Measurements from ENCODE around the gene MARF1. TPM values are rescaled to one million over a fixed set of nuclear protein-coding genes. Genes with fewer than 3 reads are reported as not detected.

Gene MARF1
- polyA plus RNA-seq, 3 donors, result 5.7 to 39.9 (median 9.8) TPM

GRCh38 chr16:15654591-15654990, 11.6 kb upstream of the MARF1 start:
- H3K27me3 ChIP-seq (ENCODE audit: control insufficient read depth in 2 of 2, insufficient read depth in 2 of 2, low read length in 2 of 2), result no peaks in the 10 kb centered on the region
- H3K4me3 Mint-ChIP-seq, result no peak overlapping the region
- no peak overlapping the region for H2AFZ ChIP-seq (ENCODE audit: insufficient read depth, low read depth, low read length, poor library complexity, severe bottlenecking)
- intact Hi-C loops (cut with micrococcal nuclease), result no loop called here
- H3K4me1 Mint-ChIP-seq, result peaks cover 33% of the 10 kb centered on the region
- no peak overlapping the region for H3K9ac ChIP-seq (ENCODE audit: insufficient read depth, low read length, poor library complexity, severe bottlenecking)
- H3K27me3 Mint-ChIP-seq (ENCODE audit: low read depth in 3 of 3), result no peaks in the 10 kb centered on the region
- no peak overlapping the region for H3K4me2 ChIP-seq (replicated peaks; ENCODE audit: extremely low read depth, low read length, poor library complexity, severe bottlenecking)
- H3K4me3 ChIP-seq (replicated peaks in 1 of 3; ENCODE audit: low read depth in 2 of 3, low read length in 3 of 3), result no peak overlapping the region
- TF ChIP-seq CTCF (IDR thresholded peaks at IDR 0.05), result no peak
- H3K4me1 ChIP-seq (ENCODE audit: control insufficient read depth in 1 of 2, insufficient read depth in 2 of 2, low read length in 2 of 2), result peaks cover 14 to 36% of the 10 kb centered on the region in 2 donors
- peak overlapping the region in 1 of 2 donors; percentile 53 for H3K27ac ChIP-seq (ENCODE audit: low read depth in 1 of 2, low read length in 2 of 2)
- H3K9me3 ChIP-seq (replicated peaks in 1 of 2; ENCODE audit: control insufficient read depth in 1 of 2, insufficient read depth in 1 of 2, low read length in 2 of 2), result no peaks in the 10 kb centered on the region
- WGBS (ENCODE audit: insufficient coverage), result no CpG with 5 or more reads among the region's 2 CpGs
- peaks cover 31% of the 10 kb centered on the region in 2 donors for H3K36me3 Mint-ChIP-seq
- no peak for DNase-seq
- H4K20me1 ChIP-seq (ENCODE audit: insufficient read depth, low read length), result peaks cover 84% of the 10 kb centered on the region
- H3K27ac Mint-ChIP-seq, result peak overlapping the region in 1 of 7 donors; percentile 12
- H3K36me3 ChIP-seq (replicated peaks in 1 of 2; ENCODE audit: control insufficient read depth in 1 of 2, insufficient read depth in 2 of 2, low read length in 2 of 2), result peaks cover 0 to 54% of the 10 kb centered on the region in 2 donors
- H3K79me2 ChIP-seq (ENCODE audit: insufficient read depth, low read length), result peaks cover 91% of the 10 kb centered on the region
- no peaks in the 10 kb centered on the region for H3K9me3 Mint-ChIP-seq

GRCh38 chr16:15653227-15653626, 10.3 kb upstream of the MARF1 start:
- H3K9me3 Mint-ChIP-seq, result no peaks in the 10 kb centered on the region
- no peaks in the 10 kb centered on the region for H3K9me3 ChIP-seq (replicated peaks in 1 of 2; ENCODE audit: control insufficient read depth in 1 of 2, insufficient read depth in 1 of 2, low read length in 2 of 2)
- no peak overlapping the region for H3K4me2 ChIP-seq (replicated peaks; ENCODE audit: extremely low read depth, low read length, poor library complexity, severe bottlenecking)
- intact Hi-C loops (cut with micrococcal nuclease), result no loop called here
- no peak for TF ChIP-seq CTCF (IDR thresholded peaks at IDR 0.05)
- no peak overlapping the region for H3K27ac ChIP-seq (ENCODE audit: low read depth in 1 of 2, low read length in 2 of 2)
- H3K27me3 Mint-ChIP-seq (ENCODE audit: low read depth in 3 of 3), result peaks cover 0 to 2% (median 0%) of the 10 kb centered on the region in 3 donors
- H3K4me3 Mint-ChIP-seq, result no peak overlapping the region
- peaks cover 71% of the 10 kb centered on the region for H4K20me1 ChIP-seq (ENCODE audit: insufficient read depth, low read length)
- no peak overlapping the region for H3K4me3 ChIP-seq (replicated peaks in 1 of 3; ENCODE audit: low read depth in 2 of 3, low read length in 3 of 3)
- H3K36me3 Mint-ChIP-seq, result peaks cover 28 to 31% of the 10 kb centered on the region in 2 donors
- WGBS (ENCODE audit: insufficient coverage), result 80% methylated on average over 1 of the region's 4 CpGs
- no peak overlapping the region for H3K9ac ChIP-seq (ENCODE audit: insufficient read depth, low read length, poor library complexity, severe bottlenecking)
- DNase-seq, result no peak
- no peaks in the 10 kb centered on the region for H3K27me3 ChIP-seq (ENCODE audit: control insufficient read depth in 2 of 2, insufficient read depth in 2 of 2, low read length in 2 of 2)
- peaks cover 0 to 52% of the 10 kb centered on the region in 2 donors for H3K36me3 ChIP-seq (replicated peaks in 1 of 2; ENCODE audit: control insufficient read depth in 1 of 2, insufficient read depth in 2 of 2, low read length in 2 of 2)
- H3K79me2 ChIP-seq (ENCODE audit: insufficient read depth, low read length), result peaks cover 78% of the 10 kb centered on the region
- peaks cover 16 to 34% of the 10 kb centered on the region in 2 donors for H3K4me1 ChIP-seq (ENCODE audit: control insufficient read depth in 1 of 2, insufficient read depth in 2 of 2, low read length in 2 of 2)
- H3K27ac Mint-ChIP-seq, result peak overlapping the region in 1 of 7 donors; percentile 19
- peaks cover 25% of the 10 kb centered on the region for H3K4me1 Mint-ChIP-seq
- H2AFZ ChIP-seq (ENCODE audit: insufficient read depth, low read depth, low read length, poor library complexity, severe bottlenecking), result no peak overlapping the region
